ENCODE results near the gene ANTXR1. TPM values are rescaled to one million over a fixed set of nuclear protein-coding genes. Genes with fewer than 3 reads are reported as not detected.
A peak's percentile ranks its signal among the peaks of the same experiment; 100 is the strongest.
"Not testable (repeated sequence)": the region's sequence is repeated elsewhere in the genome, so short reads cannot be mapped to it uniquely, and the experiment has no call there.

ANTXR1 gene
- total RNA-seq, 1 donor = 206 TPM

DNA sequence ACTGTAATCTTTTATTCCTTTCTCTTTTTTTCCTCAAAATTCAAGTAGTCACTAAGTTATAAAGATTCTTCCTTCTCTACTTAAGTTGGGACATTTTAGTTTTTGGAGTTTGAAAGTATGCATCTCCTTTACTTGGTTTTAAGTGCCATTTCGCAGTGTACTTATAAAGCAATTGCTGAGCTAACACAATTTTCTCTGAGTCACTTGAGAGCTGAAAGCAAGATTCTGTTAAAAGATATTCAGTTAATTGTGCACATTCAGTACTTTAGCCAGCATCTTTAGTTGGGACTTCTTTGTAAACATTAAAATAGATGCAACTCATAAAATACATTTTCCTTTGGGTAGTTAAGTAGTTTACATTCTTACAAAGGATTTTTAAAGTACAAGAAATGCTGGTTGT is 238.0 kb downstream of the ANTXR1 start:
- H3K4me3 ChIP-seq (ENCODE audit: low read depth, low read length) = no peak overlapping the region
- TF ChIP-seq, protein P1, sequence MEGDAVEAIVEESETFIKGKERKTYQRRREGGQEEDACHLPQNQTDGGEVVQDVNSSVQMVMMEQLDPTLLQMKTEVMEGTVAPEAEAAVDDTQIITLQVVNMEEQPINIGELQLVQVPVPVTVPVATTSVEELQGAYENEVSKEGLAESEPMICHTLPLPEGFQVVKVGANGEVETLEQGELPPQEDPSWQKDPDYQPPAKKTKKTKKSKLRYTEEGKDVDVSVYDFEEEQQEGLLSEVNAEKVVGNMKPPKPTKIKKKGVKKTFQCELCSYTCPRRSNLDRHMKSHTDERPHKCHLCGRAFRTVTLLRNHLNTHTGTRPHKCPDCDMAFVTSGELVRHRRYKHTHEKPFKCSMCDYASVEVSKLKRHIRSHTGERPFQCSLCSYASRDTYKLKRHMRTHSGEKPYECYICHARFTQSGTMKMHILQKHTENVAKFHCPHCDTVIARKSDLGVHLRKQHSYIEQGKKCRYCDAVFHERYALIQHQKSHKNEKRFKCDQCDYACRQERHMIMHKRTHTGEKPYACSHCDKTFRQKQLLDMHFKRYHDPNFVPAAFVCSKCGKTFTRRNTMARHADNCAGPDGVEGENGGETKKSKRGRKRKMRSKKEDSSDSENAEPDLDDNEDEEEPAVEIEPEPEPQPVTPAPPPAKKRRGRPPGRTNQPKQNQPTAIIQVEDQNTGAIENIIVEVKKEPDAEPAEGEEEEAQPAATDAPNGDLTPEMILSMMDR (IDR thresholded peaks at IDR 0.05; ENCODE audit: insufficient read depth, low read depth, low read length) = no peak
- DNase-seq (ENCODE audit: low read depth) = peak; percentile 75

DNA sequence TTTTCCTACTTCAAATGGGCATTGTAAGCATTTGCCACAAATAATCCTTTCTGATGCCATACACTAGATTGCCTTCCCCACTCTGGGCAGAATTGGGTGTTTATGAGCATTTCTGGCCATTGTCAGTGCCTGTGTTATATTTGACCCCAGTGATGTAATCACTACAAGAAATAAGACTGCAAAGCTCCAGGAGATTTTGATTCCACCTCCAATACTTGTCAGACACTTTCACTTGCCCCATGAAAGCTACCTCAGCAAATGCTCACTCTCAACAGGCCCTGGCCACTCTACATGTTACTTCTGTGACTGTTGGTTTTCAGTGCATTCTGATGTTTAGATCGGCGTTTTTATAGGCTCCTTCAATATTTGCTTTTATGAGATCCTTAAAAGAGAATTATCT is 239.0 kb downstream of the ANTXR1 start:
- H3K4me3 ChIP-seq (ENCODE audit: low read depth, low read length) = no peak overlapping the region
- DNase-seq (ENCODE audit: low read depth) = peak; percentile 65
- TF ChIP-seq, protein P1 (IDR thresholded peaks at IDR 0.05; ENCODE audit: insufficient read depth, low read depth, low read length) = no peak

DNA sequence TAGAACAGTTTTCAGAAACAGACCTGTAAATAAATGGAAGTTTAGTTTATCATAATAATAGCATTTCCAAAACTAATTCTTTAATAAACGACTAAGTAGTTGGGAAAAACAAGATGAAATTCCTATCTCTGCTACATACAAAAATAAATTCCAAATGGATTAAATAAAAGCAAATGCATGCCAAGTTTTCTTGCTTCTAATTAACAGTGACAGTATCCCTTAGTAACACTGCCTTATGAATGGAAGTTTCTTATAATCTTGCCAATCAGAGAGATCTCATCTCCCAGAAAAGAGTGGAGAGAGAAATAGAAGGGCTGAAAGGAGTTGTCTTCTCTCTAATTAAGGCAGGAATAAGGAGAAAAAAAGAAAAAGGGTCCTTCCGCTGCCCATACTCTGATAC is 240.1 kb downstream of the ANTXR1 start:
- TF ChIP-seq, protein P1 (IDR thresholded peaks at IDR 0.05; ENCODE audit: insufficient read depth, low read depth, low read length) = no peak
- H3K4me3 ChIP-seq (ENCODE audit: low read depth, low read length) = no peak overlapping the region
- DNase-seq (ENCODE audit: low read depth) = peak; percentile 53

DNA sequence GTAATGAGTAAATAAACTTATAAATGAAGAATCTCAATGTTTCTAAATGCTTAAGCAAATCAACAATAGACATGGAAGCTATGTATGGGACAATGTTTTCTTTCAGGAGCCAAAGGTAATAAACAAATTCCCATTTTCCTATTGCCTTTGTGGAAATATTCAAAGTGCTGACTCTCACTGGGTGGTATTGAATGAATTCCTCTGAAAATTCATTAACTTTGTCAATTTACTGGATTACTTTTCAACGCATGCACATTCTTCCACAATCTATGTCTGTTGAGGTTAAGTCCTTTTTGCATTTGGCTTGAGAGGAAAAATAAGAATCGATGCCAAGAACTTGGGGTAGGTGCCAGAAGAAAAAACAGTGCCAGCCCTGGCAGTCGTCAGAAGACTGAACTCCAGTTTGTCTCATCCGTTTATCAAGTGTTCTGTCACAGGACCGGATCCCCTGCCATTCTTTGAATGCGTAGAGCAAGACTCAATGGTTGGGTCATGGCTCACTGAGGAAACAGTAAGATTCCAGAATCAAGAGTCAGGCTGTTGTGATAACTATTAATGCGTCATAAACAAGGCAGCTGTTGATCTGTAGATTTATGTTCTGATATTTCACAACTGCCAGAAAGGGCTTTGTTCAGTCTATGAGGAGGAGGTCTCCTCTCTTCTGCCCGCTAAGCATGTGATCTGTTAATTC is 240.8 kb downstream of the ANTXR1 start:
- no peak overlapping the region for H3K4me3 ChIP-seq (ENCODE audit: low read depth, low read length)
- DNase-seq (ENCODE audit: low read depth) = peak; percentile 100
- TF ChIP-seq, protein P1 (IDR thresholded peaks at IDR 0.05; ENCODE audit: insufficient read depth, low read depth, low read length) = no peak

DNA sequence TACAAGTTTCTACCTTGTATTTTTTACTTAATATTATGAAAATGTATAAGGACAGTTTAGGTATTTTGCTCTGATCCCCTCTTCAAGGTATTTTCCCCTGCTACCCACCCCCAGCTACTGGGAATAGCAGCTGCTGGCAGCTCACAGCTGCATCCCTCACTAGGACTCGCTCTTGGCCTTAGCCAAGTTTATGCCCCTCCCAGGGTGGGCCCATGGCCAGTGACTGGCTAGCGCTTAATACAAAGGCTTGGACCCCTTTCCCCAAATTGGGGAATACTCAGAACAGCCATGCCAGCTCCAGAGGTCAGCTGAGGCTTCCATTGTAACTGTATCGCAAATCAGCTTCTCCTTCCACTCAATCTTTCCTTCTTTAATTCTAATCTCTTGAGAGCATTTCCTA is 242.8 kb downstream of the ANTXR1 start:
- no peak for DNase-seq (ENCODE audit: low read depth)
- no peak overlapping the region for H3K4me3 ChIP-seq (ENCODE audit: low read depth, low read length)
- TF ChIP-seq, protein P1 (IDR thresholded peaks at IDR 0.05; ENCODE audit: insufficient read depth, low read depth, low read length) = no peak

DNA sequence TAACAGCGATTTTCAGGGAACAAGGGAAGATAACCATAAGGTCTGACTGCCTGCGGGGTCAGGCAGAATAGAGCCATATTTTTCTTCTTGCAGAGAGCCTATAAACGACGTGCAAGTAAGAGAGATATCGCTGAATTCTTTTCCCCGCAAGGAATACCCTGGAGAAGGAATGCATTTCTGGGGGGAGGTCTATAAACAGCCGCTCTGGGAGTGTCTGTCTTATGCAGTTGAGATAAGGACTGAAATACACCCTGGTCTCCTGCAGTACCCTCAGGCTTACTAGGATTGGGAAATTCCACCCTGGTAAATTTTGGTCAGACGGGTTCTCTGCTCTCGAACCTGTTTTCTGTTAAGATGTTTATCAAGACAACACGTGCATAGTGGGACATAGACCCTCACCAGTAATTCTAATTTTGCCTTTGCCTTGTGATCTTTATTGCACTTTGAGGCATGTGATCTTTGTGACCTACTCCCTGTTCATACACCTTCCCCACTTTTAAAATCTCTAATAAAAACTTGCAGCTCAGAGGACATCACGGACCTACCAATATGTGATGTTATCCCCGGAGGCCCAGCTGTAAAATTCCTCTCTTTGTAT is 247.1 kb downstream of the ANTXR1 start:
- DNase-seq (ENCODE audit: low read depth); H3K4me3 ChIP-seq (ENCODE audit: low read depth, low read length): not testable (repeated sequence)

DNA sequence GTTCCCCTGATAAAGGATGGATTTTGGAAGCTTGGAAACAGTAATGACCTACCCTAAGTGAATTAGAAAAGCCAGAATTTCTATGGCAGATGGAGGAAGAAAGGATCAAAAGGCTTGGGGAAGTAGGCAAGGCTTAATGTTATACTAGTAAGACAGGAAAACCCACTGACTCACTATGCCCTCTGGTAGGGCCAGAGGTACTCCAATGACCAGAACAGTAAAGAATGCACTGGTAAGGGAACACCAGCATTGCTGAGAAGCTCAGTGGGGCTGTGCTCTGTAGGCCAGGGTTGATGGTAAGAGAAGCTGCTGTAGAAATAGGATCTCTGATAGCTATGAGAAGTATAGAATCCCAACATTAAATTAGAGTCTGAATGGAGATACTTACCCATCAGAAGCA is 247.7 kb downstream of the ANTXR1 start:
- no peak for DNase-seq (ENCODE audit: low read depth)

More for the DNA sequence above, 247.7 kb downstream of the ANTXR1 start:
- no peak overlapping the region for H3K4me3 ChIP-seq (ENCODE audit: low read depth, low read length)
- TF ChIP-seq, protein P1 (IDR thresholded peaks at IDR 0.05; ENCODE audit: insufficient read depth, low read depth, low read length) = no peak
